ENCODE data around the gene ZFAND3.

DNA sequence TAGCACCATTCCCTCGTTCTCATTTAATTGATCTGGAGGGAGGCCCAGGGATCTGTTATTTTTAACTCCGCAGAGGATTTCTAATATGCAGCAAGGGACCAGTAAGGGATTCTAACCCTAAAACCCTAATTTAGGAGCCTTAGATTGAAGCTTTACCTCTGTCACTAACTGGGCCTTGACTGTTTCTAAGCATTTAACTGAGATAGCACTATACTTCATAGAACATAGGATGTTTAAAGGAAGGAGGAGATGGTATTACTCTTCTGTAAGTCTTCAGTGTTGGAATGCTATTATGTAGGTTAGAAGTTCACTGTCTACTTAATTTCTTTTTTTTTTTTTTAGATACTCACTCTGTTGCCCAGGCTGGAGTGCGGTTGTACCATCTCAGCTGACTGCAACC lies 242.5 kb downstream of the ZFAND3 start:
- TF ChIP-seq CTCF (IDR thresholded peaks at IDR 0.05 in 4 of 5, conservative IDR thresholded peaks at IDR 0.05 in 1 of 5) = no peak
- no peak for TF ChIP-seq POLR2A (IDR thresholded peaks at IDR 0.05)

All from gastrocnemius medialis (tissue), 4 donors.